NCI-H1694 treated with DMSO at 0.1 percent for 48 hours (cell line): ENCODE results near the gene ETV5.

Experiments
- DNase-seq: peaks from one replicate; lab custom pipeline; 2025; lab: John Stamatoyannopoulos, UW

Gene ETV5

GRCh38 chr3:186095561-186096081 is 13.3 kb downstream of the ETV5 start:
- DNase-seq = no peak

- no peak for DNase-seq
Measured at GRCh38 chr3:186094696-186095425, 14.0 kb downstream of the ETV5 start.

- DNase-seq = no peak
Measured at GRCh38 chr3:186094271-186094670, 14.6 kb downstream of the ETV5 start.

GRCh38 chr3:186093271-186093900 is 15.5 kb downstream of the ETV5 start:
- no peak for DNase-seq

GRCh38 chr3:186092360-186093070 is 16.4 kb downstream of the ETV5 start:
- DNase-seq = no peak

- no peak for DNase-seq
Measured at GRCh38 chr3:186090901-186091300, 18.0 kb downstream of the ETV5 start.

GRCh38 chr3:186088335-186088734 is 20.6 kb downstream of the ETV5 start:
- DNase-seq = no peak

GRCh38 chr3:186084264-186084663 is 24.6 kb downstream of the ETV5 start:
- no peak for DNase-seq

- DNase-seq = no peak
Measured at GRCh38 chr3:186083746-186084145, 25.1 kb downstream of the ETV5 start.

GRCh38 chr3:186082150-186082549 is 26.7 kb downstream of the ETV5 start:
- DNase-seq = no peak

- DNase-seq = no peak
Measured at GRCh38 chr3:186081678-186082077, 27.2 kb downstream of the ETV5 start.

GRCh38 chr3:186080849-186081438 is 27.9 kb downstream of the ETV5 start:
- DNase-seq = no peak

GRCh38 chr3:186079925-186080324 is 29.0 kb downstream of the ETV5 start:
- DNase-seq = no peak

- DNase-seq = no peak
Measured at GRCh38 chr3:186077466-186077865, 31.4 kb downstream of the ETV5 start.

GRCh38 chr3:186075931-186076567 is 32.8 kb downstream of the ETV5 start:
- no peak for DNase-seq

- DNase-seq = no peak
Measured at GRCh38 chr3:186075489-186075888, 33.4 kb downstream of the ETV5 start.

GRCh38 chr3:186073641-186074040 is 35.2 kb downstream of the ETV5 start:
- DNase-seq = no peak

- no peak for DNase-seq
Measured at GRCh38 chr3:186070996-186071395, 37.9 kb downstream of the ETV5 start.

GRCh38 chr3:186070550-186070949 is 38.3 kb downstream of the ETV5 start:
- no peak for DNase-seq

- DNase-seq = no peak
Measured at GRCh38 chr3:186070133-186070532, 38.8 kb downstream of the ETV5 start.

- DNase-seq = no peak
Measured at GRCh38 chr3:186069199-186069598, 39.7 kb downstream of the ETV5 start.

GRCh38 chr3:186068243-186068552 is 40.7 kb downstream of the ETV5 start:
- DNase-seq = no peak
